Medulla oblongata (tissue), 1 donor: Measurements from ENCODE around the gene TESK1.
"Not testable (repeated sequence)": the region's sequence is repeated elsewhere in the genome, so short reads cannot be mapped to it uniquely, and the experiment has no call there.

Experiments used
- DNase-seq: peaks from one replicate; pipeline ENCODE4 v3.0.0-alpha.2; 2015; ENCODE audit errors: extremely low spot score

TESK1 gene

GRCh38 chr9:35615981-35616680 lies 11.1 kb downstream of the TESK1 start:
- DNase-seq, result no peak

GRCh38 chr9:35616681-35617459 lies 11.8 kb downstream of the TESK1 start:
- peak; percentile 40 for DNase-seq

GRCh38 chr9:35617548-35617947 lies 12.5 kb downstream of the TESK1 start:
- DNase-seq, result no peak

- DNase-seq, result peak; percentile 27
These were observed 13.3 kb downstream of the TESK1 start, which contains the start of gene CD72 for GRCh38 chr9:35618325-35618727. CD72 (minus strand) TSS chr9:35618413; CDS start chr9:35618303, 110 bp downstream.

GRCh38 chr9:35618854-35619799 lies 14.1 kb downstream of the TESK1 start:
- DNase-seq, result no peak

- DNase-seq, result no peak
These were observed 14.7 kb downstream of the TESK1 start for GRCh38 chr9:35619800-35620158.

- no peak for DNase-seq
These were observed 22.5 kb downstream of the TESK1 start for GRCh38 chr9:35627575-35627974.

GRCh38 chr9:35628389-35628991 lies 23.4 kb downstream of the TESK1 start:
- DNase-seq, result no peak

- DNase-seq, result no peak
These were observed 24.5 kb downstream of the TESK1 start for GRCh38 chr9:35629597-35629996.

GRCh38 chr9:35635730-35636129 lies 30.7 kb downstream of the TESK1 start:
- no peak for DNase-seq

GRCh38 chr9:35636135-35636876 lies 31.2 kb downstream of the TESK1 start:
- peak; percentile 34 for DNase-seq

- not testable (repeated sequence) for DNase-seq
These were observed 31.8 kb downstream of the TESK1 start for GRCh38 chr9:35636877-35637246.

- DNase-seq, result not testable (repeated sequence)
These were observed 32.4 kb downstream of the TESK1 start for GRCh38 chr9:35637427-35637955.

GRCh38 chr9:35638751-35639150 lies 33.7 kb downstream of the TESK1 start:
- not testable (repeated sequence) for DNase-seq

GRCh38 chr9:35639225-35639624 lies 34.2 kb downstream of the TESK1 start:
- not testable (repeated sequence) for DNase-seq

GRCh38 chr9:35639631-35640030 lies 34.6 kb downstream of the TESK1 start:
- no peak for DNase-seq

GRCh38 chr9:35640431-35640830 lies 35.4 kb downstream of the TESK1 start:
- DNase-seq, result not testable (repeated sequence)

GRCh38 chr9:35641478-35641877 lies 36.4 kb downstream of the TESK1 start:
- not testable (repeated sequence) for DNase-seq

- no peak for DNase-seq
These were observed 38.0 kb downstream of the TESK1 start for GRCh38 chr9:35643046-35643445.

GRCh38 chr9:35645736-35646135 lies 40.7 kb downstream of the TESK1 start:
- not testable (repeated sequence) for DNase-seq

GRCh38 chr9:35646153-35646532 lies 41.1 kb downstream of the TESK1 start:
- DNase-seq, result peak; percentile 38
